HepG2 (cell line): ENCODE data around the gene MYO7A. TPM values are rescaled to one million over a fixed set of nuclear protein-coding genes. Genes with fewer than 3 reads are reported as not detected.

Source experiments
- ATF7 ChIP-seq, 2 experiments: fragments of 450-650 bp in 1 of 2; sonication (generic) in 1 of 2; formaldehyde crosslinking in 1 of 2; IDR thresholded peaks; 2 replicates each; pipeline versions ENCODE4 v1.4.0 to v1.6.1; 2016 to 2020; ENCODE audit warnings: antibody characterized with exemption in 1 of 2, mild to moderate bottlenecking in 1 of 2, missing genetic modification reagents in 1 of 2
- CBX5 ChIP-seq: sonication (generic); formaldehyde crosslinking; IDR thresholded peaks from 2 replicates; pipeline ENCODE4 v1.4.0; 2020; ENCODE audit warnings: missing genetic modification reagents, borderline replicate concordance
- IKZF5 ChIP-seq: IDR thresholded peaks from 2 replicates; pipeline ENCODE4 v1.6.1; 2018; ENCODE audit warnings: missing genetic modification reagents, mild to moderate bottlenecking, missing compliant biosample characterization
- MYC ChIP-seq: sonication (generic); formaldehyde crosslinking; IDR thresholded peaks from 2 replicates; pipeline ENCODE4 v1.9.0; 2021; ENCODE audit warnings: missing genetic modification reagents, borderline replicate concordance
- NR2F6 ChIP-seq, 2 experiments: IDR thresholded peaks; 2 replicates each; pipeline ENCODE4 v1.6.1; 2016; ENCODE audit warnings: antibody characterized with exemption in 1 of 2, mild to moderate bottlenecking in 1 of 2
- RAD21 ChIP-seq: fragments of 450-650 bp; formaldehyde crosslinking; IDR thresholded peaks from 2 replicates; pipeline ENCODE4 v1.5.0; 2020; ENCODE audit warnings: mild to moderate bottlenecking
- SMAD9 ChIP-seq: sonication (generic); formaldehyde crosslinking; IDR thresholded peaks from 2 replicates; pipeline ENCODE4 v1.5.1; 2020; ENCODE audit warnings: mild to moderate bottlenecking, missing genetic modification reagents
- TFAP4 ChIP-seq: sonication (generic); IDR thresholded peaks from 2 replicates; pipeline ENCODE4 v1.6.1; 2016; ENCODE audit warnings: low read depth, borderline replicate concordance
- XRCC5 ChIP-seq: fragments of 200-400 bp; formaldehyde crosslinking; optimal IDR thresholded peaks from 2 replicates; pipeline ENCODE3; 2017; ENCODE audit warnings: mild to moderate bottlenecking, low read length
- ZBTB20 ChIP-seq: sonication (generic); formaldehyde crosslinking; IDR thresholded peaks from 2 replicates; pipeline ENCODE4 v1.8.1; 2023; ENCODE audit warnings: missing genetic modification reagents, low read depth, mild to moderate bottlenecking, borderline replicate concordance
- ZNF12 ChIP-seq: sonication (generic); formaldehyde crosslinking; IDR thresholded peaks from 2 replicates; pipeline ENCODE4 v1.5.0; 2020; ENCODE audit warnings: missing genetic modification reagents
- ZNF263 ChIP-seq: sonication (generic); formaldehyde crosslinking; IDR thresholded peaks from 2 replicates; pipeline ENCODE4 v1.4.0; 2020; ENCODE audit warnings: missing genetic modification reagents
- ZNF513 ChIP-seq: sonication (generic); formaldehyde crosslinking; conservative IDR thresholded peaks from 2 replicates; pipeline ENCODE4 v1.5.0; 2020; ENCODE audit warnings: missing genetic modification reagents
- ZNF614 ChIP-seq: IDR thresholded peaks from 2 replicates; pipeline ENCODE4 v1.6.1; 2018; ENCODE audit warnings: missing biosample characterization, missing genetic modification reagents, inconsistent platforms, borderline replicate concordance
- ZNF691 ChIP-seq: sonication (generic); formaldehyde crosslinking; IDR thresholded peaks from 2 replicates; pipeline ENCODE4 v1.4.0; 2020; ENCODE audit warnings: missing genetic modification reagents, low read depth, mild to moderate bottlenecking, borderline replicate concordance
- ZNF790 ChIP-seq: sonication (generic); formaldehyde crosslinking; IDR thresholded peaks from 2 replicates; pipeline ENCODE4 v1.8.0; 2022; ENCODE audit warnings: missing genetic modification reagents, mild to moderate bottlenecking, borderline replicate concordance
- polyA plus RNA-seq, 8 experiments: library from polyadenylated mRNA; depleted of rRNA in 3 of 8; stranded (reverse) in 7 of 8; unstranded in 1 of 8; fragments of >200 nt; fragmentation: Illumina TruSeq in 4 of 8; extraction: Trizol in 4 of 8; gene quantifications; 2 replicates each; pipeline versions ENCODE4 v1.2.1 to v1.2.3, GENCODE V29; 2011 to 2016; ENCODE audit warnings: low read depth in 4 of 8, missing spikeins in 1 of 8, mixed read lengths in 1 of 8; ENCODE audit not compliant: insufficient read depth in 1 of 8
- total RNA-seq, 5 experiments: library from RNA; depleted of rRNA; stranded (reverse); fragments of >200 nt; fragmentation: Illumina TruSeq; extraction: Trizol; gene quantifications; 2 replicates each; pipeline ENCODE4 v1.2.3, GENCODE V29; 2016; ENCODE audit warnings: low read depth in 1 of 5
- TF ChIP-seq, protein P1 (sequence below): sonication (generic); formaldehyde crosslinking; IDR thresholded peaks from 2 replicates; pipeline ENCODE4 v1.5.0; 2020; ENCODE audit warnings: mild to moderate bottlenecking, missing genetic modification reagents
- TF ChIP-seq, protein P2 (sequence below): sonication (generic); formaldehyde crosslinking; IDR thresholded peaks from 2 replicates; pipeline ENCODE4 v1.8.1; 2023; ENCODE audit warnings: missing genetic modification reagents, inconsistent platforms, borderline replicate concordance

Gene MYO7A
- total and polyA plus RNA-seq, 2 of the 13 experiments (the other 11 are each of a cell fraction or from before 2014, with no cell fraction given), result 7.5 to 10.0 TPM

DNA sequence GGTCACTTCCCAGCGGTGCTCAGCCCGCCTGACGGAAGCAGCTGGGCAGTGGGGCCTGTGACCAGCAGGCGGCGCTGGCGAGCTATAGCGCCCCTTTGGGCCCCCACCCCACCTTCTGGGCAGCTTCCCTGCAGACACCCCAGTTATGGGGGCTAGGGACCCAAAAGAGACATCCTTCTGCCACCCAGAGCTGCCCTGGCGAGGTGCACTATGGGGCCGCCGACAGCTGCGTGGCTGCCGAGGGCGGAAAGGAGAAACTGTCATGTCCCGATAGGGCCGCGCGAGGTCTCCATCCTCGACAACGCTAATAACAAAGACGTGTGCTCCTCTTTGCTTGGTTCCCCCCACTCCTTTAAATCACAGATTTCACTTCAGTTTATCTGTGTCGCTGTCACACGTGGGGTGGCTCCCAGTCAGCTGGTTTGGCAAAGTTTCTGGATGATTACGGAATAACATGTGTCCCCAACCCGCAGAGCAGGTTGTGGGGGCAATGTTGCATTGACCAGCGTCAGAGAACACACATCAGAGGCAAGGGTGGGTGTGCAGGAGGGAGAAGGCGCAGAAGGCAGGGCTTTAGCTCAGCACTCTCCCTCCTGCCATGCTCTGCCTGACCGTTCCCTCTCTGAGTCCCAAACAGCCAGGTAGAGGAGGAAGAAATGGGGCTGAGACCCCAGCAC lies 673 bp upstream of the MYO7A start (continued):
- TF ChIP-seq, protein P1, sequence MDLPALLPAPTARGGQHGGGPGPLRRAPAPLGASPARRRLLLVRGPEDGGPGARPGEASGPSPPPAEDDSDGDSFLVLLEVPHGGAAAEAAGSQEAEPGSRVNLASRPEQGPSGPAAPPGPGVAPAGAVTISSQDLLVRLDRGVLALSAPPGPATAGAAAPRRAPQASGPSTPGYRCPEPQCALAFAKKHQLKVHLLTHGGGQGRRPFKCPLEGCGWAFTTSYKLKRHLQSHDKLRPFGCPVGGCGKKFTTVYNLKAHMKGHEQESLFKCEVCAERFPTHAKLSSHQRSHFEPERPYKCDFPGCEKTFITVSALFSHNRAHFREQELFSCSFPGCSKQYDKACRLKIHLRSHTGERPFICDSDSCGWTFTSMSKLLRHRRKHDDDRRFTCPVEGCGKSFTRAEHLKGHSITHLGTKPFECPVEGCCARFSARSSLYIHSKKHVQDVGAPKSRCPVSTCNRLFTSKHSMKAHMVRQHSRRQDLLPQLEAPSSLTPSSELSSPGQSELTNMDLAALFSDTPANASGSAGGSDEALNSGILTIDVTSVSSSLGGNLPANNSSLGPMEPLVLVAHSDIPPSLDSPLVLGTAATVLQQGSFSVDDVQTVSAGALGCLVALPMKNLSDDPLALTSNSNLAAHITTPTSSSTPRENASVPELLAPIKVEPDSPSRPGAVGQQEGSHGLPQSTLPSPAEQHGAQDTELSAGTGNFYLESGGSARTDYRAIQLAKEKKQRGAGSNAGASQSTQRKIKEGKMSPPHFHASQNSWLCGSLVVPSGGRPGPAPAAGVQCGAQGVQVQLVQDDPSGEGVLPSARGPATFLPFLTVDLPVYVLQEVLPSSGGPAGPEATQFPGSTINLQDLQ, result peak; percentile 45; the same call in 1 of the 2 replicates
- TF ChIP-seq XRCC5 (peak; percentile 86), ZNF513 (0 out of 2 replicates have a peak, but pooled peaks have one; percentile 62), IKZF5 (CRISPR knock-in tag) (0 out of 2 replicates have a peak, but pooled peaks have one; percentile 50), ZNF12 (CRISPR knock-in tag) (no peak), RAD21 (peak; percentile 99), SMAD9 (CRISPR knock-in tag) (no peak), ZNF691 (CRISPR knock-in tag) (peak; percentile 81; the same call in 1 of the 2 replicates), TFAP4 (peak; percentile 81), ZNF263 (peak; percentile 41; the same call in 1 of the 2 replicates), MYC (CRISPR knock-in tag) (peak; percentile 58), ZNF790 (CRISPR knock-in tag) (no peak), ZNF614 (CRISPR knock-in tag) (0 out of 2 replicates have a peak, but pooled peaks have one; percentile 14), ATF7 (IDR thresholded peaks at IDR 0.05) (no peak), ATF7 (CRISPR knock-in tag; IDR thresholded peaks at IDR 0.05) (peak; percentile 63; the same call in 1 of the 2 replicates), CBX5 (CRISPR knock-in tag) (0 out of 2 replicates have a peak, but pooled peaks have one; percentile 24), NR2F6 (IDR thresholded peaks at IDR 0.05) (no peak), NR2F6 (CRISPR knock-in tag; IDR thresholded peaks at IDR 0.05) (peak; percentile 32; the same call in 1 of the 2 replicates), ZBTB20 (CRISPR knock-in tag) (peak; percentile 55; the same call in 1 of the 2 replicates)
- TF ChIP-seq, protein P2, sequence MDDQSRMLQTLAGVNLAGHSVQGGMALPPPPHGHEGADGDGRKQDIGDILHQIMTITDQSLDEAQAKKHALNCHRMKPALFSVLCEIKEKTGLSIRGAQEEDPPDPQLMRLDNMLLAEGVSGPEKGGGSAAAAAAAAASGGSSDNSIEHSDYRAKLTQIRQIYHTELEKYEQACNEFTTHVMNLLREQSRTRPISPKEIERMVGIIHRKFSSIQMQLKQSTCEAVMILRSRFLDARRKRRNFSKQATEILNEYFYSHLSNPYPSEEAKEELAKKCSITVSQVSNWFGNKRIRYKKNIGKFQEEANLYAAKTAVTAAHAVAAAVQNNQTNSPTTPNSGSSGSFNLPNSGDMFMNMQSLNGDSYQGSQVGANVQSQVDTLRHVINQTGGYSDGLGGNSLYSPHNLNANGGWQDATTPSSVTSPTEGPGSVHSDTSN, result peak; percentile 41; the same call in 1 of the 2 replicates
